Stimulated activated naive CD4-positive, alpha-beta T cell (primary cell): Measurements from ENCODE around the gene NUDC.
"Not testable (repeated sequence)": the region's sequence is repeated elsewhere in the genome, so short reads cannot be mapped to it uniquely, and the experiment has no call there.

ENCODE experiments used
- DNase-seq, 6 experiments: peaks; one replicate each; lab custom pipeline; 2025; lab: John Stamatoyannopoulos, UW

Gene NUDC

GRCh38 chr1:26921540-26922430, at the start of gene NUDC:
NUDC (plus strand) TSS chr1:26921743; CDS start chr1:26921849, 106 bp downstream.
- DNase-seq, result peak; percentile 91 to 96 (median 92)

- DNase-seq, result not testable (repeated sequence)
These were observed 48.4 kb upstream of the NUDC start for GRCh38 chr1:26873097-26873496.

- no peak for DNase-seq
These were observed 46.6 kb upstream of the NUDC start for GRCh38 chr1:26874896-26875295.

- no peak for DNase-seq
These were observed 44.2 kb upstream of the NUDC start for GRCh38 chr1:26877326-26877725.

- no peak for DNase-seq
These were observed 41.8 kb upstream of the NUDC start for GRCh38 chr1:26879793-26880192.

GRCh38 chr1:26881611-26882010, 39.9 kb upstream of the NUDC start:
- not testable (repeated sequence) for DNase-seq

GRCh38 chr1:26882696-26883463, 38.7 kb upstream of the NUDC start:
- DNase-seq, result no peak

- peak in 2 of 6 experiments; percentile 3 to 19 for DNase-seq
These were observed 34.4 kb upstream of the NUDC start for GRCh38 chr1:26887125-26887524.

- DNase-seq, result no peak
These were observed 33.3 kb upstream of the NUDC start for GRCh38 chr1:26888231-26888630.

- peak; percentile 57 to 78 (median 68) for DNase-seq
These were observed 31.7 kb upstream of the NUDC start, which contains the start of gene GPN2 for GRCh38 chr1:26889551-26890466. GPN2 (minus strand) TSS chr1:26890283; CDS start chr1:26890096, 187 bp downstream.

GRCh38 chr1:26890467-26890796, 31.1 kb upstream of the NUDC start:
- DNase-seq, result no peak

GRCh38 chr1:26894263-26894662, 27.3 kb upstream of the NUDC start:
- no peak for DNase-seq

- DNase-seq, result no peak
These were observed 24.2 kb upstream of the NUDC start for GRCh38 chr1:26897351-26897750.

GRCh38 chr1:26900001-26900814, 21.3 kb upstream of the NUDC start, which contains the start of gene GPATCH3:
GPATCH3 (minus strand) TSS chr1:26900467; CDS start chr1:26900442, 25 bp downstream.
- peak; percentile 73 to 88 (median 84) for DNase-seq

GRCh38 chr1:26900815-26901511, 20.6 kb upstream of the NUDC start:
- DNase-seq, result no peak

GRCh38 chr1:26907071-26907917, 14.2 kb upstream of the NUDC start:
- DNase-seq, result no peak

- DNase-seq, result no peak
These were observed 11.6 kb upstream of the NUDC start for GRCh38 chr1:26909951-26910342.

GRCh38 chr1:26910343-26911160, 11.0 kb upstream of the NUDC start:
- DNase-seq, result no peak
